ENCODE data around the gene FAM177A1. TPM values are rescaled to one million over a fixed set of nuclear protein-coding genes. Genes with fewer than 3 reads are reported as not detected.

FAM177A1 gene
- total RNA-seq, 1 donor from 2014 or later: 50.5 TPM

GRCh38 chr14:35122696-35123387 is 76.8 kb downstream of the FAM177A1 start:
- Histone ChIP-seq H3K36me3 (ENCODE audit: control insufficient read depth, insufficient read depth, low read length) (no peaks in the 10 kb centered on the region), H3K27me3 (ENCODE audit: control insufficient read depth, insufficient read depth, low read length) (no peaks in the 10 kb centered on the region), H3K4me3 (ENCODE audit: low read depth, low read length) (peak overlapping the region; percentile 77)
- peak; percentile 23 for DNase-seq (ENCODE audit: low read depth)
- no peak for TF ChIP-seq CTCF (IDR thresholded peaks at IDR 0.05; ENCODE audit: insufficient read depth, low read length, poor library complexity, severe bottlenecking)

DNA sequence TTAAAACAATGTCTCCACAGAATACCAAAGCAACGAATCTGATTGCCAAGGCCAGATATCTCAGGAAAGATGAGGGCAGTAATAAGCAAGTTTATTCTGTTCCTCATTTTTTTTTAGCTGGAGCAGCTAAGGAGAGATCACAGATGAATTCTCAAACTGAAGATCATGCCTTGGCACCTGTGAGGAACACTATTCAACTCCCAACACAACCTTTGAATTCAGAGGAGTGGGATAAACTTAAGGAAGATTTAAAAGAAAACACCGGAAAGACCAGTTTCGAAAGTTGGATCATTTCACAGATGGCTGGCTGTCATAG is 77.3 kb downstream of the FAM177A1 start:
- H3K36me3 ChIP-seq (ENCODE audit: control insufficient read depth, insufficient read depth, low read length): no peaks in the 10 kb centered on the region
- DNase-seq (ENCODE audit: low read depth): no peak

DNA sequence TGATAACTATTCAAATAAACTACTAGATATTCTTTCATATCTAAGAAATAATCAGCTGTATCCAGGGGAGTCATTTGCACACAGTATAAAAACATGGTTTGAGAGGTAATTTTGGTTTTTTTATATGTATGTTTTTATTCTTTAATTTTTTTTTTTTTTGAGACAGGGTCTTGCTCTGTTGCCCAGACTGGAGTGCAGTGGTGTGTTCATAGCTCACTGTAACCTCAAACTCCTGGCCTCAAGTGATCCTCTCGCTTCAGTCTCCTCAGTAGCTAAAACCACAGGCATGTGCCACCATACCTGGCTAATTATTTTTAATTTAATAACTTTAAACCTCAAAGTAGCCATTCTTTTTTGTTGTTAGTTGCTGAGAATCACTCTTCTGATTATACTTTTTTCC is 78.1 kb downstream of the FAM177A1 start:
- Histone ChIP-seq H3K36me3 (ENCODE audit: control insufficient read depth, insufficient read depth, low read length) (no peaks in the 10 kb centered on the region), H3K27me3 (ENCODE audit: control insufficient read depth, insufficient read depth, low read length) (no peaks in the 10 kb centered on the region), H3K4me3 (ENCODE audit: low read depth, low read length) (no peak overlapping the region)
- no peak for DNase-seq (ENCODE audit: low read depth)
- TF ChIP-seq CTCF (IDR thresholded peaks at IDR 0.05; ENCODE audit: insufficient read depth, low read length, poor library complexity, severe bottlenecking): no peak

More for the DNA sequence above, 77.3 kb downstream of the FAM177A1 start:
- no peak for TF ChIP-seq CTCF (IDR thresholded peaks at IDR 0.05; ENCODE audit: insufficient read depth, low read length, poor library complexity, severe bottlenecking)
- H3K4me3 ChIP-seq (ENCODE audit: low read depth, low read length): peak overlapping the region; percentile 77
- no peaks in the 10 kb centered on the region for H3K27me3 ChIP-seq (ENCODE audit: control insufficient read depth, insufficient read depth, low read length)

Other genes with a start within 250 kb of the FAM177A1 start
- gene BAZ1A, start 170.9 kb upstream of the FAM177A1 start, total RNA-seq: 36.1 and 44.2 TPM in 2 replicates
- 58.5 and 66.3 TPM in 2 replicates for gene SRP54, start 63.3 kb upstream of the FAM177A1 start, total RNA-seq
- gene PPP2R3C, start 75.7 kb downstream of the FAM177A1 start, total RNA-seq: 35.3 and 39.4 TPM in 2 replicates
- gene PRORP, start 76.3 kb downstream of the FAM177A1 start, total RNA-seq: 40.0 and 46.8 TPM in 2 replicates
- gene PSMA6, start 246.1 kb downstream of the FAM177A1 start, total RNA-seq: 181 and 214 TPM in 2 replicates

Data from kidney epithelial cell (primary cell).